GM23248 (cell line): ENCODE results near the gene NT5C. TPM values are rescaled to one million over a fixed set of nuclear protein-coding genes. Genes with fewer than 3 reads are reported as not detected.
"Not testable (repeated sequence)": the region's sequence is repeated elsewhere in the genome, so short reads cannot be mapped to it uniquely, and the experiment has no call there.

Experiments
- DNase-seq: peaks from one replicate; pipeline ENCODE4 v3.0.0-alpha.2; 2015
- H2AFZ ChIP-seq: fragments of 200-600 bp; sonication (generic); 2 replicates; pipeline ENCODE4 v1.6.1; 2016; ENCODE audit warnings: antibody characterized with exemption
- H3F3A ChIP-seq: fragments of 200-600 bp; sonication (generic); 2 replicates; pipeline ENCODE4 v1.6.1; 2016; ENCODE audit warnings: mild to moderate bottlenecking, antibody characterized with exemption, mixed run types; ENCODE audit not compliant: insufficient read depth
- H3K27ac ChIP-seq: fragments of 200-600 bp; sonication (generic); 2 replicates; pipeline ENCODE4 v1.5.1; 2016; ENCODE audit warnings: mild to moderate bottlenecking
- H3K27me3 ChIP-seq: fragments of 200-600 bp; sonication (generic); replicated peaks from 2 replicates; pipeline ENCODE4 v1.6.1; 2016; ENCODE audit warnings: mild to moderate bottlenecking; ENCODE audit not compliant: insufficient read depth
- H3K36me3 ChIP-seq: fragments of 200-600 bp; sonication (generic); 2 replicates; pipeline ENCODE4 v1.6.1; 2016; ENCODE audit warnings: low read depth, mild to moderate bottlenecking
- H3K4me1 ChIP-seq: fragments of 200-600 bp; sonication (generic); 2 replicates; pipeline ENCODE4 v1.6.1; 2016; ENCODE audit warnings: mild to moderate bottlenecking; ENCODE audit not compliant: insufficient read depth
- H3K4me2 ChIP-seq: fragments of 200-600 bp; sonication (generic); one replicate; pipeline ENCODE4 v1.6.1; 2016; ENCODE audit warnings: mild to moderate bottlenecking; ENCODE audit not compliant: unreplicated experiment
- H3K4me3 ChIP-seq: fragments of 200-600 bp; sonication (generic); 2 replicates; pipeline ENCODE4 v1.5.1; 2016; ENCODE audit warnings: mild to moderate bottlenecking
- H3K79me2 ChIP-seq: fragments of 200-600 bp; sonication (generic); 2 replicates; pipeline ENCODE4 v1.6.1; 2016; ENCODE audit warnings: mild to moderate bottlenecking; ENCODE audit not compliant: insufficient read depth
- H3K9ac ChIP-seq: fragments of 200-600 bp; sonication (generic); 2 replicates; pipeline ENCODE4 v1.6.1; 2016; ENCODE audit warnings: mild to moderate bottlenecking
- H3K9me2 ChIP-seq: fragments of 200-600 bp; sonication (generic); 2 replicates; pipeline ENCODE4 v1.6.1; 2016; ENCODE audit warnings: mixed run types, mild to moderate bottlenecking, moderate library complexity; ENCODE audit not compliant: insufficient read depth
- H3K9me3 ChIP-seq: fragments of 200-600 bp; sonication (generic); one replicate; pipeline ENCODE4 v1.6.1; 2017; ENCODE audit warnings: low read depth
- H4K20me1 ChIP-seq: fragments of 200-600 bp; sonication (generic); 2 replicates; pipeline ENCODE4 v1.6.0; 2016; ENCODE audit not compliant: insufficient read depth
- EZH2 ChIP-seq: fragments of 200-600 bp; sonication (generic); IDR thresholded peaks from 2 replicates; pipeline ENCODE4 v1.6.1; 2018; ENCODE audit warnings: antibody characterized with exemption, mild to moderate bottlenecking; ENCODE audit not compliant: insufficient read depth, poor library complexity, severe bottlenecking
- EZH2phosphoT487 ChIP-seq: fragments of 200-600 bp; sonication (generic); IDR thresholded peaks from 2 replicates; pipeline ENCODE4 v1.6.1; 2018; ENCODE audit warnings: antibody characterized with exemption, moderate library complexity, mild to moderate bottlenecking, low read depth; ENCODE audit not compliant: insufficient read depth
- WGBS, 2 experiments: methylation state at CpG; one replicate each; pipeline ENCODE4 v1.1.6; 2015 to 2017; ENCODE audit warnings: low lambda C conversion rate in 2 of 2, low coverage in 1 of 2; ENCODE audit errors: missing lambda C conversion rate in 2 of 2; 5-methylcytosine and 5-hydroxymethylcytosine counted together
- in situ Hi-C: fragments of 300-500 bp; cut with MboI; formaldehyde crosslinking; loops from 2 replicates; pipeline ENCODE4 v1.15.0; 2020
- polyA plus RNA-seq: library from polyadenylated mRNA; unstranded; fragments of >200 nt; fragmentation: Nextera tagmentation; extraction: Ambion mirVana; gene quantifications from 2 replicates; pipeline ENCODE4 v1.2.1, GENCODE V29; 2016
- total RNA-seq: library from RNA; depleted of rRNA; stranded (reverse); fragments of >200 nt; shearing (Covaris generic); gene quantifications from 2 replicates; pipeline ENCODE4 v1.2.3, GENCODE V29; 2014

Gene NT5C
- total and polyA plus RNA-seq, 2 experiments from 2014 or later = 60.8 to 66.5 TPM

DNA sequence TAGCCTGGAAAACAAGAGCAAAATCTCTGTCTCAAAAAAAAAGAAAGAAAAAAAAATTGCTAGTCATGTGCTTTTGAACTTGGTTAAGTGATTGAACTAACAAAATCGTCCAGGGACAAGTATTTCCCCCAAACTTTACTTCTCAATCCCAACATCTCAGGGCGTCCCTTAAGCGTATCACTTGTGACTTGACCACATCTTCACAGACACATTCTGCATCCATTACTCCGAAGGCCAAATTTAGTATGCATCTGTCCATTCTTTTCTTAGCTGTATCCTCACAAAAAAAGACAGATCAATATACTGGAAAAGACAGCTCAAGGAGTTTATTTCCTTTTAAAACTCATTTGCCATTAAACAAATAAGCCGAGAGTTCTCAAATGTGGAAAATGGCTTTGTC is 28.7 kb upstream of the NT5C start:
- no peak overlapping the region for H3K27ac ChIP-seq
- H3F3A ChIP-seq = peaks cover 31% of the 10 kb centered on the region; the same call in 1 of the 2 replicates
- TF ChIP-seq EZH2 = no peak
- no peak for TF ChIP-seq EZH2phosphoT487
- no peaks in the 10 kb centered on the region for H3K27me3 ChIP-seq
- H3K36me3 ChIP-seq = no peaks in the 10 kb centered on the region
- H3K4me3 ChIP-seq = no peak overlapping the region
- WGBS, 2 experiments = 96 to 98% methylated on average over 5 of the region's 5 CpGs
- no peak overlapping the region for H2AFZ ChIP-seq
- no peak for DNase-seq
- no peak overlapping the region for H3K9ac ChIP-seq
- no peaks in the 10 kb centered on the region for H3K79me2 ChIP-seq
- peaks cover 9% of the 10 kb centered on the region; the same call in 1 of the 2 replicates for H3K4me1 ChIP-seq
- no peaks in the 10 kb centered on the region for H3K9me3 ChIP-seq
- in situ Hi-C loops = no loop called here
- no peaks in the 10 kb centered on the region for H3K9me2 ChIP-seq
- H4K20me1 ChIP-seq = no peaks in the 10 kb centered on the region
- H3K4me2 ChIP-seq = no peak overlapping the region

DNA sequence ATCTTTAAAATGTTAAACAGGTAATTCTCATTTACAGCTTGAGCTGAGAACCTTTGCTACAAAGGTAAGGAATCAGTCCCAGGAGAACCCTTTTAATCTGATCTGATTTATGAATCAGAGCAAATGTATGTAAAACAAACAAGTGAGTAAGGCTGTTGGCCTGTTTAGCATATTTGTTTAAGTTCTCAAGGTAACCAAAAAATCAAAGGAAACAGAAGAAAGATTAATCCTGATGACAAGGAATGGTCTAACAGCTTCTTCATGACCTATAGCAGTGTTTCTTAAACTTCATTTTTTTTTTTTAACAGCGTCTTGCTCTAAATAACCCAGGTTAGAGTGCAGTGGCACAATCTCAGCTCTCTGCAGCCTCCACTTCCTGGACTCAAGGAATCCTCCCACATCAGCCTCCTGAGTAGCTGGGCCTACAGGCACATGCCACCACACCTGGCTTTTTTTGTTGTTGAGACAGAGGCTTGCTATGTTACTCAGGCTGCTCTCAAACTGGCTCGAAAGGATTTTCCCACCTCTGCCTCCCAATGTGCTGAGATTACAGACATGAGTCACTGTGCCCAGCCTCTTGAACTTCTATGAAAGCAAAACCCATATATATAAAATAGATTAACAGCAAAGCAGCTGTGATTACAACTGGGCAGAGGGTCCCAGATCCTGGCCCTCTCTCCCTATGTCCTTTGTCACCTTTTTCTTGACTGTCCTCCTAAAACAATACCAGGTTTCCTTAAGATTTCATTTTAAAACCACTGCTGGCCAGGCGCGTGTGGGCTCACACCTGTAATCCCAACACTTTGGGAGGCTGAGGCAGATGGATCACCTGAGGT is 27.9 kb upstream of the NT5C start:
- Histone ChIP-seq H3F3A (peaks cover 36% of the 10 kb centered on the region), H3K36me3 (no peaks in the 10 kb centered on the region), H3K27me3 (no peaks in the 10 kb centered on the region), H3K4me2 (no peak overlapping the region), H3K4me3 (no peak overlapping the region), H3K9ac (no peak overlapping the region), H3K4me1 (peaks cover 9% of the 10 kb centered on the region; the same call in 1 of the 2 replicates), H4K20me1 (no peaks in the 10 kb centered on the region), H3K9me2 (no peaks in the 10 kb centered on the region), H3K27ac (peak overlapping the region; percentile 28), H2AFZ (no peak overlapping the region), H3K9me3 (no peaks in the 10 kb centered on the region), H3K79me2 (no peaks in the 10 kb centered on the region)
- in situ Hi-C loops = no loop called here
- WGBS, 2 experiments = 85 to 90% methylated on average over 4 of the region's 4 CpGs
- no peak for TF ChIP-seq EZH2phosphoT487
- no peak for TF ChIP-seq EZH2
- DNase-seq = peak; percentile 52

DNA sequence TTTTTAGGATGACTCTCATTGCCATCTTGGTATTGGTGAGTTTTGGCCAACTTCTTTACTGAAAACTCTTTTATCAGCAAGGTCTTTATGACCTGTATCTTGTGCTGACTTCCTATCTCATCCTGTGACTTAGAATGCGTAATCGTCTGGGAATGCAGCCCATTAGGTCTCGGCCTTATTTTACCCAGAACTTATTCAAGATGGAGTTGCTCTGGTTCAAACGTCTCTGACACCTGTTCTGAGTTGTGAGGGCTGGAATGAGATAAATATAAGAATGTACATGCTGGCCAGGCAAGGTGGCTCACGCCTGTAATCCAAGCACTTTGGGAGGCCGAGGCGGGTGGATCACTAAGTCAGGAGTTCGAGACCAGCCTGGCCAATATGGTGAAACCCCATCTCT is 26.9 kb upstream of the NT5C start:
- whole genome bisulfite sequencing, 2 experiments = 84 to 89% methylated on average over 8 of the region's 8 CpGs
- H3K79me2 ChIP-seq, H3K27me3 ChIP-seq, H3K27ac ChIP-seq, H3K9me3 ChIP-seq, DNase-seq, H2AFZ ChIP-seq, H3K9me2 ChIP-seq, H3K9ac ChIP-seq, H3K4me1 ChIP-seq, in situ Hi-C loops, H4K20me1 ChIP-seq, H3K36me3 ChIP-seq, H3K4me2 ChIP-seq, H3K4me3 ChIP-seq: not testable (repeated sequence)
- peaks cover 36% of the 10 kb centered on the region for H3F3A ChIP-seq

DNA sequence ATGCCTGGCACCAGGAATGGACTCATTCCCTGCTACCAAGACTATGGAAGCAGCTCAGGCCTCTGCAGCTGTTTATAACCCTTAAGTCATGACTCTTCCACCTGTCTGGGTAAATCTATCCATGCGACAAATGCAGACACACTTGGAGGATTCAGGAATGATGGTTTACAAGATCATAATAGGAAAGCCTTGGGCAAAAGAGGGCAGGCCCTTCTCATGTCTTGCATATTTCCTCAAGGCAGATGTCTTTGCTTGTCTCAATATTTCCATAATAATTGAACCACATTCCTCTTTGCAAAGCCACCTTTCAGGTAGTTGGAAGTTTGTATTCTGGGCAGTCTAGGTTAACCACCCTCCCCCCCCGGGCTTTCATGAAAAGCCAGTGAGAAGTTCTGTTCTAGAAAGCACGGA is 23.7 kb upstream of the NT5C start:
- Histone ChIP-seq H3K4me3 (no peak overlapping the region), H3K4me1 (peaks cover 18% of the 10 kb centered on the region; the same call in 1 of the 2 replicates), H3K27me3 (no peaks in the 10 kb centered on the region), H2AFZ (peak overlapping the region; percentile 83; the same call in 1 of the 2 replicates), H3K9me2 (no peaks in the 10 kb centered on the region), H4K20me1 (no peaks in the 10 kb centered on the region), H3K9me3 (no peaks in the 10 kb centered on the region), H3F3A (peaks cover 23% of the 10 kb centered on the region), H3K79me2 (peaks cover 40% of the 10 kb centered on the region), H3K36me3 (no peaks in the 10 kb centered on the region), H3K4me2 (no peak overlapping the region), H3K27ac (no peak overlapping the region), H3K9ac (no peak overlapping the region)
- in situ Hi-C loops = no loop called here
- no peak for TF ChIP-seq EZH2
- no peak for TF ChIP-seq EZH2phosphoT487
- 98 to 100% methylated on average over 3 of the region's 3 CpGs for WGBS, 2 experiments
- no peak for DNase-seq
